Measurements from ENCODE around the gene CLEC6A. TPM values are rescaled to one million over a fixed set of nuclear protein-coding genes. Genes with fewer than 3 reads are reported as not detected.

Gene CLEC6A
- total and polyA plus RNA-seq, 2 of the 8 experiments (the other 6 are each of a cell fraction or from before 2014, with no cell fraction given): not detected

- Histone ChIP-seq H3K4ac (replicated peaks; ENCODE audit: insufficient read length, low read depth, low read length) (no peak overlapping the region), H3K4me3 (ENCODE audit: extremely low read depth in 1 of 4, insufficient read depth in 2 of 4, low read depth in 3 of 4, low read length in 4 of 4) (no peak overlapping the region), H3K4me2 (ENCODE audit: insufficient read depth in 1 of 2, low read depth in 2 of 2, low read length in 2 of 2) (no peak overlapping the region), H3K23ac (ENCODE audit: insufficient read length) (no peak overlapping the region), H3K9ac (replicated peaks in 1 of 4; ENCODE audit: extremely low read depth in 1 of 4, low read depth in 3 of 4, low read length in 3 of 4) (no peak overlapping the region), H3K56ac (replicated peaks; ENCODE audit: insufficient read length, low read depth, low read length) (no peak overlapping the region), H4K8ac (ENCODE audit: extremely low read depth, insufficient read depth, low read length) (no peak overlapping the region; the same call in 1 of the 2 replicates), H2AK5ac (ENCODE audit: low read depth, low read length) (no peak overlapping the region), H3K27me3 (replicated peaks in 1 of 4; ENCODE audit: control insufficient read depth in 3 of 4, extremely low read depth in 1 of 4, insufficient read depth in 3 of 4, low read length in 3 of 4) (no peaks in the 10 kb centered on the region), H2BK5ac (ENCODE audit: low read depth, low read length) (no peak overlapping the region), H4K20me1 (replicated peaks in 1 of 2; ENCODE audit: control insufficient read depth in 1 of 2, insufficient read depth in 2 of 2, low read length in 2 of 2) (no peaks in the 10 kb centered on the region), H2BK20ac (ENCODE audit: low read length) (no peak overlapping the region), H3K79me2 (ENCODE audit: control insufficient read depth in 1 of 2, insufficient read depth in 2 of 2, low read length in 2 of 2) (no peaks in the 10 kb centered on the region), H3K23me2 (ENCODE audit: low read depth, low read length) (no peaks in the 10 kb centered on the region), H3K27ac (ENCODE audit: low read depth, low read length) (no peak overlapping the region), H2AFZ (ENCODE audit: low read length) (no peak overlapping the region), H3K79me1 (ENCODE audit: low read depth, low read length) (no peaks in the 10 kb centered on the region), H4K5ac (ENCODE audit: insufficient read length, low read depth, low read length) (no peak overlapping the region), H3K4me1 (replicated peaks in 1 of 4; ENCODE audit: control insufficient read depth in 3 of 4, insufficient read depth in 4 of 4, low read length in 3 of 4) (peaks cover 0 to 4% (median under 1%) of the 10 kb centered on the region in 4 experiments; a peak in 3 of 7 replicates), H3K9me3 (ENCODE audit: insufficient read depth in 2 of 2, low read depth in 1 of 2, low read length in 1 of 2) (no peaks in the 10 kb centered on the region; a peak in 1 of 4 replicates), H4K91ac (replicated peaks; ENCODE audit: insufficient read length, low read length) (no peak overlapping the region), H3K18ac (ENCODE audit: extremely low read depth, low read length) (no peak overlapping the region), H3K14ac (ENCODE audit: insufficient read length) (no peak overlapping the region), H2BK15ac (ENCODE audit: low read length) (no peak overlapping the region), H2BK12ac (ENCODE audit: low read depth, low read length) (no peak overlapping the region), H2BK120ac (replicated peaks; ENCODE audit: low read depth, low read length) (no peak overlapping the region), H3K36me3 (ENCODE audit: control insufficient read depth in 2 of 4, insufficient read depth in 4 of 4, low read length in 3 of 4) (no peaks in the 10 kb centered on the region)
- ChIA-PET POLR2A (ENCODE audit: partially characterized antibody) (no interaction called here), CTCF (ENCODE audit: partially characterized antibody) (interaction anchor here (1.6 to 2.2 kb wide), 2 partner anchors 8 to 56 kb away, joined by 3 to 9 read pairs; no protein-coding TSS in a partner anchor)
- TF ChIP-seq TEAD4 (IDR thresholded peaks at IDR 0.05; ENCODE audit: low read depth, low read length) (no peak), EGR1 (IDR thresholded peaks at IDR 0.05; ENCODE audit: borderline replicate concordance, low read depth, low read length) (no peak), ASH2L (IDR thresholded peaks at IDR 0.05; ENCODE audit: low read length) (no peak), TBP (IDR thresholded peaks at IDR 0.05; ENCODE audit: low read depth, low read length) (no peak), FOSL1 (IDR thresholded peaks at IDR 0.05; ENCODE audit: insufficient read depth, low read depth, low read length) (no peak), NRF1 (IDR thresholded peaks at IDR 0.05; ENCODE audit: low read depth, low read length) (no peak), RFX5 (IDR thresholded peaks at IDR 0.05; ENCODE audit: borderline replicate concordance, low read depth, low read length) (no peak), ZNF274 (IDR thresholded peaks at IDR 0.05; ENCODE audit: borderline replicate concordance, extremely low read depth, low read length) (no peak), HDAC6 (IDR thresholded peaks at IDR 0.05; ENCODE audit: low read depth, low read length) (no peak)
- TF ChIP-seq, protein P1, sequence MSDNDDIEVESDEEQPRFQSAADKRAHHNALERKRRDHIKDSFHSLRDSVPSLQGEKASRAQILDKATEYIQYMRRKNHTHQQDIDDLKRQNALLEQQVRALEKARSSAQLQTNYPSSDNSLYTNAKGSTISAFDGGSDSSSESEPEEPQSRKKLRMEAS (IDR thresholded peaks at IDR 0.05): no peak
- FAIRE-seq (no peak), DNase-seq (ENCODE audit: low read depth in 1 of 2, low spot score in 2 of 2) (no peak)
- 91% methylated on average over 12 of the region's 12 CpGs; no CpG with 5 or more reads in 1 of the 2 experiments for WGBS, 2 experiments (ENCODE audit: extremely low coverage in 1 of 2, insufficient coverage in 1 of 2, insufficient read length in 1 of 2, insufficient replicate concordance in 2 of 2, low coverage in 1 of 2, low lambda C conversion rate in 2 of 2, missing lambda C conversion rate in 1 of 2)
These were observed 3.7 kb upstream of the CLEC6A start for GRCh38 chr12:8452036-8452435.

All from H1 (cell line).